CD4-positive, alpha-beta T cell treated with Interleukin-15 for 1 hour (primary cell): Measurements from ENCODE around the gene MYBPC2.
"Not testable (repeated sequence)": the region's sequence is repeated elsewhere in the genome, so short reads cannot be mapped to it uniquely, and the experiment has no call there.

Experiments
- DNase-seq: peaks from one replicate; pipeline ENCODE4 v3.0.0-alpha.2; 2020

The MYBPC2 gene

DNA sequence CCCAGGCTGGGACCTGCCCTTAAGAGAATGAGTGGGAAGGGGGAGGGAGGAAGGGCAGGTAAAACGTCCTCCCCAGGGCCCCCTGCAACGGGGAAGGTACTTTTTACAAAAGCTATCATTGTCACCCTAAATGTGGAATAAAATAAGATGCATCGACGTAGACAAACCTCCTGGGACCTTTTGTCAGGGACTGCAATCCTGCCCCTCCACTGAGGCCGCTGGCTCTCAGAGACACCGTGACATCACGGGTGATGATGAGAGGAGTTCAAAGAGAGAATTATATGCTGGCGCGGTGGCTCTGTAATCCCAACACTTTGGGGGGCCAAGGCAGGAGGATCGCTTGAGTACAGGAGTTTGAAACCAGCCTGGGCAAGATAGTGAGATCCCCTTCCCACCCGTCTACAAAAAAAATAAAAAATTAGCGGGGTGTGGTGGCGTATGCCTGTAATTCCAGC lies 1.8 kb upstream of the MYBPC2 start:
- peak; percentile 67 for DNase-seq

DNA sequence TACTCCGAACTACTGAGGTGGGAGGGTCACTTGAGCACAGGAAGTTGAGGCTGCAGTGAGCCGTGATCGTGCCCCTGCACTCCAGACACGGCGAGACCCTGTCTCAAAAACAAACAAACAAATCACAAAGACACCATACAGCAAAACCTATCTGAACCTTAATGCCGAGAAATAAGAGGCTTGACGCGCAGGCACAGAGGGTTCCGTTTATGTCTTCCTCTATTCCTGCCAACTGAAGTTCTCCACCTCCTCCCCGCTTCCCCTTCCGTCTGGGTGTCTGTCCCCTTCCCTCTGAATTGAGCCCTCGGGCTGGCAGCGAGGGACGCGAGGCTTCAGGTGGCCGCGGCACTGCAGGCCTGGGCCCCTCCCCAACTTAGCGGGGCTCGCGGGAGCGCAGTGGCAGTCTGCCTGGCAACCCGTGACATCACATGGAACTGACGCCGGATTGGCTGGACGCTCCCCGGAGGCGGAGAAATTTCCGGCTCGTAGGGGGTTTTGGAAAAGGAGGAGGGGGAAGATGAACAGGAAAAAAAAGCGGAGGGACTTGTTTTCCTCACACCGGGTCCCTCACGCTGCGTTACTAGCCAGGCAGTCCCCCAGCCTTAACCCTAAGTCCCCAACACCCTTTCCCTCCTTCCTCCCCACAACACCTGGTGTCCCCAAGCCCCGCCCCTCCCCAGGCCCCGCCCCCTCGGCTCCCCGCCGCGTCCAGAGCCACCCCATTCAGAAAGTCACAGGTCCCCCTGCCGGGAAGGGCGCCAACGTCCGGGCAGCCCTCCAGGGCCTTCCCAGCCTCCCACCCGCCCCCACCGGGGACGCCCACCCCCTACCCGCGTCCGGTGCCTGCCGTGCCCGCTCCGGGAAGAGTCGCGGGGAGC lies 1.1 kb upstream of the MYBPC2 start:
- DNase-seq: peak; percentile 87

DNA sequence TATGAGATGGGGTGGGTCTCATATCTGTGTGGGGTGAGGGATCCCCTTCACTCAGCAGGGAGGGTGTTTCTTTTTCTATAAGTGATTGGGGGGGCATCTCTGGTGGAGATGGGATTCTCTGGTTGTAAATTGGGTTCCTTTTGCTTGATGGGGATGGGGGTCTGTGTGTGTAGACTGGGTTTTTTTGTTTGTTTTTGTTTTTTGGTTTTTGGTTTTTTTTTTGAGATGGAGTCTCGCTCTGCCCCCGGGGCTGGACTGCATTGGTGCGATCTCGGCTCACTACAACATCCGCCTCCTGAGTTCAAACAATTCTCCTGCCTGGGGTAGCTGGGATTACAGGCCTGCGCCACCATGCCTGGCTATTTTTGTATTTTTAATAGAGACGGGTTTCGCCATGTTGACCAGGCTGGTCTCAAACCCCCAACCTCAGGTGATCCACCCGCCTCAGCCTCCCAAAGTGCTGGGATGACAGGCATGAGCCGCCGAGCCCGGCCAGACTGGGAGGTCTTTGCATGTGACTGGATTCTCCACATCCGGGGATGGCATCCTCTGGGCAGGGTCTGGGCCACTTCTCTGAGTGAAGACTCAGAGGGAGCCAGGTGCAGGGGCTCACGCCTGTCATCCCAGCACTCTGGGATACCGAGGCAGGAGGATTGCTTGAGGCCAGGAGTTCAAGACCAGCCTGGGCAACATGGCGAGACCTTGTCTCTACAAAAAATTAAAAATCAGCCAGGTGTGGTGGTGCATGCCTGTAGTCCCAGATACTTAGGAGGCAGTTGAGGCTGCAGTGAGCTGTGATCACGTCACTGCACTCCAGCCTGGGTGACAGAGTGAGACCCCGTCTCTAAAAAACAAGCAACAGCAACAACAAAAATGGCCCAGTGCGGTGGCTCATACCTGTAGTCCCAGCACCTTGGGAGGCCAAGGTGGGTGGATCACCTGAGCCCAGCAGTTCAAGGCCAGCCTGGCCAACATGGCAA lies 799 bp downstream of the MYBPC2 start:
- no peak for DNase-seq

DNA sequence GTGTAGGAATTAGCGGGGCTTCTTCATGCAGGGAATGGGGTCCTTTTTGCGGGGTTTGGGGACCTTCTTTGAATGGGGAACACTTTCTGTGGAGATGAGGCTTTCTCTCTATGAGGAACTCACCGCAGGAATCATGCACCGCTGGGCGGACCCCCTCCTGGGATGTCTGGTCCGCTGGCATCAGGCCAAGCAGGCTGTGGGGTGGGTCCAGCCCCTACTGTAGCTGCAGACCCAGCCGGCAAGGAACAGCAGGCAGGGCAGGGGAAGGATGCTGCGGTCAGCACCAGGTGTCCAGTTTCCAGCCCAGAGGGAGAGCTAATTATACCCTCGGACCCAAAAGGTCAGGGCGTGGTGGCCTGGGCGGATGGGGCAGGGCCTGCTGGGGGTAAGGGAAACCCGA lies 1.8 kb downstream of the MYBPC2 start:
- peak; percentile 31 for DNase-seq

DNA sequence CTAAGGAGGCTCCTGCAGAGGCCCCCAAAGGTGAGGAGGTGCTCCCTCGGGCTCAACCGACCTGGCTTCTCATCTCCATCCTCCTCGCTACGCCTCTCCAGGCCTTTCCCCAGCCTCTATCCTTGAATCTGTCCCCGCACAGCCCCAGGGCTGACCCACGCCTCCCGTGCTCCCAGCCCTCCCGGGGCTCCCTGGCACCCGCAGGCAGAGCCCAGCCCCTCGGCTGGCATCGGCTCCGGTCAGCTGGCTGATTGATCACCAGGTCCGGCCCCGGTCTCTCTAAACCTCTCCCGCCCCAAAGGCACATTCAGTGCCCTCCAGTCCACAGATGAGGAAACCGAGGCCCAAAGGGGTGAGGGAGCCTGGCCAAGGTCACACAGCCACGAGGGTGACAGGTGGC lies 2.5 kb downstream of the MYBPC2 start:
- no peak for DNase-seq

DNA sequence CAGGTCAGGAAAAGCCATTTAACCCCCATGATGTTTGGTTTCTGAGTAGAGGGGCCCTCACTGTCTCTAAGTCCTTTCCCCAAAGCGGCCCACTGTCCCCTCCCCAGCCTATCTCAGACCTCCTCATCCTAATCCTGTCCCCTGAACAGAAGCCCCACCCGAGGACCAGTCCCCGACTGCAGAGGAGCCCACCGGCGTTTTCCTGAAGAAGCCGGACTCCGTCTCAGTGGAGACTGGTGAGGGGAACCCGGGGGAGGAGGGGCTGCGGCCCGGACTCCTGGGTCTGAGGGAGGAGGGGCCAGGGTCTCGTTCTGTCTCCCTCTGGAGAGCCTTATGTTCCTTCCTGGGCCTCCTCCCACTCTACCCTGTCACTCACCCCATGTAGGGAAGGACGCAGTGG lies 2.9 kb downstream of the MYBPC2 start:
- no peak for DNase-seq

DNA sequence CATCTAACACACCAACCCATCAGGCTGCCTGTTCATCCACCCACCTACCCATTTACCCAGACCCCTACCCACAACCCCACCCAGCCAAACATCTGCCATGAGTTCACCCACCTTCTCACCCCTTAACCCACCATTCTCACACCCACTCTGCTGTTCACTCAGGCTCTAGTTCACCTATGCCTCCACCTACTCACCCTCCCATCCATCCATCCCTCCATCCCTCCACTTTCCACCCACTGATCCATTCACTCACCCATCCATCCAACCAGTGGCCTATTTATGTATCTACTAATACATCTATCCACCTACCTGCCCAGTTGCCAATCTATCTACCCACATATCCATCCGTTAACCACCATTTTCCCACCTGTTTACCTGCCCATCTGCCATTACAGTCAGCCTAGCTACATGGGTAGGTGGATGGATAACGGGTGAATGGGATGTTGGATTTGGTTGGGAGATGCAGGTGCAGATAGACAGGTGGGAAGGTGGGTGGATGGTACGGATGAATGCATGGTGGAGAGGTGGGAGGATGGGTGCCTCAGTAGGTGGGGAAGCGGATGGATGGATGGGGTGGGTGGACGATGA lies 5.3 kb downstream of the MYBPC2 start:
- DNase-seq: no peak

DNA sequence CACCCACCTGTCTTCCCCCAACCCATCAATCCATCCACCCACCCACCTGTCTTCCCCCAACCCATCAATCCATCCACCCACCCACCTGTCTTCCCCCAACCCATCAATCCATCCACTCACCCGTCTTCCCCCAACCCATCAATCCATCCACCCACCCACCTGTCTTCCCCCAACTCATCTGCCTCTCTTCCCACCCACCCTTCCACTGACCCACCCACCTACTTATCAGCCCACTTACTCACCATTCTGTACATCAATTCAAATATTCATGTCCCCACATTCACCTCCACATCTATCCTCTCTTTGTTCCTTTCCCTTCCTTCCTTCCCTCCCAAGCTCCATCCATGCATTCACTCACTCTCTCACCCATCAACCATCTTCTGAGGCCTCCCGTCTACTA lies 6.4 kb downstream of the MYBPC2 start:
- not testable (repeated sequence) for DNase-seq

DNA sequence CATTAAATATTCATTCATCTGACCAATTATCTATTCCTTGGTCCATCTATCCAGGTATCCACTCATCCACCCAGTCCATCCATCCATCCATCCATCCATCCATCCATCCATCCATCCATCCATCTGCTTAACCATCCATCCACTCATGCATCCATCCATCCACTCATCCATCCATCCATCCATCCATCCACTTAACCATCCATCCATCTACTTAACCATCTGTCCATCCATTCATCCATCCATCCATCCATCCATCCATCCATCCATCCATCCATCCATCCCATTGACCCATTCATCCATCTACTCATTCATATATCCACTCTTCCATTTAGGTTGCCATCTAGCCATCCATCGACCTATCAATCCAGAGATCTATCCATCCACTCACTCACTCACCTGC lies 11.4 kb downstream of the MYBPC2 start:
- no peak for DNase-seq

DNA sequence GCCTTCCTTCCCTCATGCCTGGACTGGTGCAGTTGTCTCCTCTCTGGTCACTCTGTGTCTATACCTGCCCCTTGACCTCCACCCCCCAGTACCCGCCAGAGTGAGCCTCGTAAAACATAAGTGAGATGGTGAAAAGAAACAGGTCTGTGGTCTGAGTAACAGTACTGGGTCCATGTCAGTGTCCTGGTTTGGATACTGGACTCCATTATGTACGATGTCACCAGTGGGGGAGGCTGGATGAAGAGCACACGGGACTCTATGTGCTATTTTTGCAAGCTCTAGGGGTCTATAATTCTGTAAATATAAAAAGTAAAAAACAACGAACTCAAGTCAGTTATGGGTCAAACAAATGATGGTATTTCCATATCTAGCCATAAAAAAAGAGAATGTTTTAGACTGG lies 14.4 kb downstream of the MYBPC2 start:
- no peak for DNase-seq

DNA sequence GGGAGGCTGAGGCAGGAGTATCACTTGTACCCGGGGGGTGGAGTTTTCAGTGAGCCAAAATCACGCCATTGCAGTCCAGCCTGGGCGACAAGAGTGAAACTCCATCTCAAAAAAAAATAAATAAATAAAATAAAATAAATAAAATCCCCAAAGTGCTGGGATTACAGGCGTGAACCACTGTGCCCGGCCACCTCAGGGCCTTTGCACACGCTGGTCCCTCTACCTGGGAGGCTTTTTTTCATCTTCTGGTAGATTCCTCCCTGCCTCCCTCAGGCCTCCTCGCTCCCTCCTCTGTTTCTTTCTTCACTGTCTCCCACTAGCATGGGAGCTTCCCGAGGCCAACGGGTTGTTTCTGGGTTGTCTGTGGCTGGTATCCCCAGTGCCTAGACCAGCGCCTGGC lies 15.1 kb downstream of the MYBPC2 start:
- DNase-seq: no peak

DNA sequence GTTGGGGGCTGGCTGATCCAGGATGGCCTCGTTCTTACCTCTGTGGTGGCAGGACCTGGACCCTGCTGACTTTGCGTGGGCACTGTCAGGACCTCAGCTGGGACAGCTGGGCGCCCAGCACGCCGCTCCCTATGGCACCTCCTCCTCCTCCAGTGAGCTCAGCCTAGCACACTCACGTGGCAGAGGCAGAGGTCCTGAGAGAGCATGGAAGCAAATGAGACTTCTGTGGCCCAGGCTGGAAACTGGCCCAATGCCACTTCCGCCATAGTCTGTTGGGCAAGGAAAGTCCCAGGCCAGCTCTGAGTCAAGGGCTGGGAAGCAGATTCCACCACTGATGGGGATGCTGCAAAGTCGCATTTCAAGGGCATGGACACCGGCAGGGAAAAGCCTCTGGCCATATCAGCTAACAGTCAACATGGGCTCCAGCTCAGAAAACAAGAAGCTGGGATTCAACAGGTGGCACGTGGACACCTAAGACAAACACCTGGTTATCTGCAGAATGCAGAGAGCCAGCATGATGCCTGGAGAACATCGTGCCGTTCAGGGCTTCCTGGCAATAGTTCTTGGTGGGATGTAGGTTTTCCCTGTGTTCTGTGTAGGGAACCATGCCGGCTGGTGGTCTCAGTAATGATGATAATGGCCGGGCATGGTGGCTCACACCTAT lies 16.7 kb downstream of the MYBPC2 start:
- DNase-seq: no peak

DNA sequence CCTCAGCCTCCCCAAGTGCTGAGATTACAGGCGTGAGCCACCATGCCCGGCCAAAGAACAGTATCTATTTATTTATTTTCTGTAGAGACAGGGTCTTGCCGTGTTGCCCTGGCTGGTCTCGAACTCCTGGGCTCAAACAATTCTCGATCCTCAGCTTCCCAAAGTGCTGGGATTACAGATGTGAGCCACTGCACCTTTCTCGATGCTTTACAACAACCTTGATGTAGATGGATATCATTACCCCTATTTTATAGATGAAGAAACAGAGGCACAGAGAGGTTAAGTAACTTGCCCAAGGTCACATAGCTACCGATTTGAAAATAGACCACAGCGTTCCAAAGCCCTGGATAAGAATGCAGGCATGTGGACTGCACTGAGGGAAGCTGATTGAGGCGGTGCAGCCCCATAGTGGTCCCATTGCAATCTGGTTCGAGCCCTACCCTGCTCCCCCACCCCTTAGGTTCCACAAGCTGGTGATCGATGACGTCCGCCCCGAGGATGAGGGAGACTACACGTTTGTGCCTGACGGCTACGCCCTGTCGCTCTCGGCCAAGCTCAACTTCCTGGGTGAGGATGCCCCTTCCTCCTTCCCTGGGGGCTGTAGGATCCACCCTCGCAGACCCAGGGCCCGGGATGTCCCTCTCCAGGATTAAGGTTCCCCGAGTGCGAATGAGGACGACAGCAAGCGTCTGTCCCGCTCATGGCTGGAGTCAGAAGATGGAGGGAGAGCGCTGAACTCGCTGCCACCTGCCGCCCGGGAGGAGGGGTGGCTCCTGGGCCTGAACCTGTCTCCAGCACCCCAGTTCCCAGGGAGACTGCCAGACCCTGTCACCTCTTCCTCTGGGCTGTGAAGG lies 17.9 kb downstream of the MYBPC2 start:
- no peak for DNase-seq

DNA sequence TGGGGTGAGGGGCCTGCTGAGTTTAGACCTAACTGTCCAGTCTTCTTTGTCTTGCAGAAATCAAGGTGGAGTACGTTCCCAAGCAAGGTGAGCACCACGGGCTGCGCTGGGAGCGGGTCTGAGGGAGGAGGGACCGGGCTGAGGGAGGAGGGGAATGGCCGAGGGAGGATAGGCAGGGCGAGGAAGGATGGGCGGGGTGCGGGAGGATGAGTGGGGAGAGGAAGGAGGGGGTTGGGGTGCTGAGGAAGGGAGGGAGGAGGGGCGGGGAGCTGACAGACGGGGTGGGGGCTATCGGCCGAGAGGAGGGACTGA lies 18.5 kb downstream of the MYBPC2 start:
- no peak for DNase-seq

DNA sequence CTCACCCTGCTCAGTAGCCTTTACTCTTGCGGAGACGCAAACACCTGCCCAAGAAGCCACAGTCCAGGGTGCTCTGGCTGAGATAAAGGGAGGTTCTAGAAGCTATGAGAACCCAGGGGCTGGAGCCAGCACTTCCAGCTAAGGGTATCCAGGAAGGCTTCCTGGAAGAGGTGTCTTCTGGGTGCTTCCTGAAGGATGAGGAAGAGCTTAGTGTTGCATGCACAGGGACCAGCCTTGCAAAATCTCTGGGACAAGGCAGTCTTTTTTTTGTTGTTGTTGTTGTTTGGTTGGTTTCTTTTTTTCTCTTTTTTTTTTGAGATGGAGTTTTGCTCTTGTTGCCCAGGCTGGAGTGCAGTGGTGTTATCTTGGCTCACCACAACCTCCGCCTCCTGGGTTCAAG lies 20.6 kb downstream of the MYBPC2 start:
- no peak for DNase-seq

DNA sequence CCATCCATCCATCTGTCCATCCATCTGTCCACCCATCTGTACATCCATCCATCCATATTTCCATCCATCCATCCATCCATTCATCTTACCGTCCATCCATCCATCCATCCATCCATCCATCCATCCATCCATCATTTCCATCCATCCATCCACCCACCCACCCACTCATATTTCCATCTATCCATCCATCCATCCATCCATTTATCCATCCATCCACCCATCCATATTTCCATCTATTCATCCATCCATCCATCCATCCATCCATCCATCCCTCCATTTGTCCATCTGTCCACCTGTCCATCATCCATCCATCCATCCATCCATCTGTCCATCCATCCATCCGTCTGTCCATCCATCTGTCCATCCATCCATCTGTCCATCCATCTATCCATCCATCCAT lies 23.3 kb downstream of the MYBPC2 start:
- DNase-seq: no peak

DNA sequence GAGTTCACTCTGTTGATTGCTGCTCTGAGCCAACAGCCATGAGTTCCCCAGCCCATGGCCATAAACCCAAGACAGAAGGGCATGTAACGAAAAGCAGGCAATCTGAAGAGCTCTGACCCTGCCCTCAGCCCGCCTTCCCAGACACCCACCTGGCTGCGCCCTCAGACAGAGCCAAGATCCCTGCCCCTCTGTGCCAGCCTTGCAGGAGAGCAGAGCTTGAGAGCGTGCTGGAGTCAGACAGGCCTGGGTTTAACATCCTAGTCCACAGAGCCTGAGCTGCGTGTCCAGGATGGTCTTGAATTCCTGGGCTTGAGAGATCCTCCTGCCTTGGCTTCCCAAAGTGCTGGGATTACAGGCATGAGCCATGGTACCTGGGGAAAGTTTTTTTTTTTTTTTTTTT lies 24.6 kb downstream of the MYBPC2 start:
- no peak for DNase-seq

DNA sequence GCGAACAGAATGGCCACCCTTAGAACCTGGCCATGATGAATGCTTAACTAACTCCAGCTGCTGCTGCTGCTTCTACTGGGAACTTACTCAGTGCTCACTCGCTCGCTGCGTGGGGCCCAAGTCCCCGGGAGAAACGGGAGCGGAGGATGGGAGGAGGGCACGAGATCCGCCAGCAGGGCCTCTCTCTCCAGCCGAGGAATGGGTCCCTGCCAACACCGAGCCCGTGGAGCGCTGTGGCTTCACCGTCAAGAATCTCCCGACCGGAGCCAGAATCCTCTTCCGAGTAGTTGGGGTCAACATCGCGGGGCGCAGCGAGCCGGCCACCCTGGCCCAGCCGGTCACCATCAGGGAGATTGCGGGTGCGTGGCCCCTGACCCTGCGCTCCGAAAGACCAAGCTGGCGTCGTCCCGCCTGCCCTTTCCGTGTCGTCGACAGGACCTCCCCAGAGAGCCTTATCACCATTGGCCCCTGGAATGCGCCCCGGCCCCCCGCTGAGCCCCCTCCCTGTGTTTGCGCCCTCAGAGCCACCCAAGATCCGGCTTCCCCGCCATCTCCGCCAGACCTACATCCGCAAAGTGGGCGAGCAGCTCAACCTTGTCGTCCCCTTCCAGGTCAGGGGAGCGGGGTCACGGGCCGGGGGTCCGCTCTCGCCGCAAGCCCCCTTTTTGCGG lies 25.8 kb downstream of the MYBPC2 start:
- DNase-seq: no peak

DNA sequence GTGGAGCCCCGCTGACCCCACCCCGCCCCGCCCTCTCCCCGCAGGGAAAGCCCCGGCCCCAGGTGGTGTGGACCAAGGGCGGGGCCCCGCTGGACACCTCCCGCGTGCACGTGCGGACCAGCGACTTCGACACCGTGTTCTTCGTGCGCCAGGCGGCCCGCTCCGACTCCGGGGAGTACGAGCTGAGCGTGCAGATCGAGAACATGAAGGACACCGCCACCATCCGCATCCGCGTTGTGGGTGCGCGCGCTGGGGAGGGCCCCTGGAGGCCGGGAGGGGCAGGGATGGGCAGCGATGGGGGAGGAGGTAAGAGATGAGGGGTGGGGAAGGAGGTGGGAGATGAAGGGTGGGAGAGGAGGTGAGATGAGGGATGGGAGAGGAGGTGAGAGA lies 26.4 kb downstream of the MYBPC2 start:
- no peak for DNase-seq

DNA sequence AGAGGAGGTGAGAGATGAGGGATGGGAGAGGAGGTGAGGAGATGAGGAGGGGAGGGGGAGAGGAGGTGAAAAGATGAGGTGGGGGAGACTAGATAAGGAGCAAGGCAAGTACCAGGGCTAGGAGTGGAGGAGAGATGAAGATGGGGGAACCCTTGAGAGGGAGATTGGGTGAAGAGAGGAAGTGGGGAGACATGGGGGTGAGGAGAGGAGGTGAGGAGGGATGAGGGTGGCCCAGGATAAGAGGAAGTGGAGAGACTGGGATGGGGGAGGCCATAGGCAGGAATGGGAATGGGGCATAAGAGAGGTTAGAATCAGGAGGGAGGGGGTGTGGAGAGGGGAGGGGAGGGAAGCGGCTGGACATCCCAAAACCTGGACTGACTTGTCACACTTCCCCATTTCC lies 26.9 kb downstream of the MYBPC2 start:
- no peak for DNase-seq

DNA sequence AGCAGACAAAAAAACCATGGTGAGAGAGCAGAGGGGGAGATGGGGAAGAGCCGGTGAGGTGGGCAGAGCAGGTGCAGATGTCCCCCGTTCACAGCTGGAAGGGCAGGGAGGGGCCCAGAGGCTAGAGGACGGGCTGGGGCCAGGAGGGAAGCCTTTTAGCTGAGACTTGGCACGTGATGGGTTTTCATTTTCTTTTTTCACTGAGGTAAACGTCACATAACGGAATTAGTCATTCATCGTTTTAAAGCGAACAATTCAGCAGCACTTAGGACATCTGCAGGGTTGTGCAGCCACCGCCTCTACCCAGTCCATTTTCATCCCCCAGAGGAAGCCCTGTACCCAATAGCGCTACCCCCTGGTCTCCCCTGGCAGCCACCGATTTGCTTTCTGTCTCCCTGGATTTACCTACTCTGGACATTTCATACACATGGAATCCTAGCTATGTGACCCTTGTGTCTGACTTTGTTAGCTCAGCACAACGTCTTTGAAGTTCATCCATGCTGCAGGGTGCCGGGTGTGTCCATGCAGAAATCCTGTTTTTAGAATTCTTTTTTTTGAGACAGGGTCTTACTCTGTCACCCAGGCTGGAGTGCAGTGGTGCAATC lies 27.6 kb downstream of the MYBPC2 start:
- DNase-seq: peak; percentile 49
